HepG2 (cell line): ENCODE data around the gene HSPA1B. TPM values are rescaled to one million over a fixed set of nuclear protein-coding genes. Genes with fewer than 3 reads are reported as not detected.

ENCODE experiments used
- GATAD1 ChIP-seq: IDR thresholded peaks from 2 replicates; pipeline ENCODE4 v1.6.1; 2016; ENCODE audit warnings: missing genetic modification reagents, missing compliant biosample characterization
- MEIS1 ChIP-seq: sonication (generic); formaldehyde crosslinking; IDR thresholded peaks from 2 replicates; pipeline ENCODE4 v1.9.0; 2021; ENCODE audit warnings: mild to moderate bottlenecking, missing genetic modification reagents, moderate library complexity, borderline replicate concordance
- MXD4 ChIP-seq: IDR thresholded peaks from 2 replicates; pipeline ENCODE4 v1.6.1; 2016; ENCODE audit warnings: mild to moderate bottlenecking, missing biosample characterization, missing genetic modification reagents
- NCOA2 ChIP-seq: sonication (generic); formaldehyde crosslinking; IDR thresholded peaks from 2 replicates; pipeline ENCODE4 v1.8.0; 2022; ENCODE audit warnings: inconsistent platforms
- POLR2G ChIP-seq: fragments of 200-400 bp; formaldehyde crosslinking; IDR thresholded peaks from 2 replicates; pipeline ENCODE4 v1.6.1; 2018; ENCODE audit warnings: mild to moderate bottlenecking, low read depth, low read length, moderate library complexity
- RARA ChIP-seq: IDR thresholded peaks from 2 replicates; pipeline ENCODE4 v1.6.1; 2016; ENCODE audit warnings: missing genetic modification reagents, missing compliant biosample characterization
- SMARCC2 ChIP-seq: fragments of 450-650 bp; IDR thresholded peaks from 2 replicates; pipeline ENCODE4 v1.6.1; 2017; ENCODE audit warnings: antibody characterized with exemption, mild to moderate bottlenecking
- SSRP1 ChIP-seq: IDR thresholded peaks from 2 replicates; pipeline ENCODE4 v1.6.1; 2016; ENCODE audit warnings: control low read depth
- THYN1 ChIP-seq: sonication (generic); formaldehyde crosslinking; IDR thresholded peaks from 2 replicates; pipeline ENCODE4 v1.8.1; 2023; ENCODE audit warnings: low read depth, mild to moderate bottlenecking, moderate library complexity, missing genetic modification reagents, borderline replicate concordance
- ZBTB21 ChIP-seq: sonication (generic); formaldehyde crosslinking; IDR thresholded peaks from 2 replicates; pipeline ENCODE4 v1.4.0; 2020; ENCODE audit warnings: missing genetic modification reagents
- ZNF225 ChIP-seq: sonication (generic); formaldehyde crosslinking; IDR thresholded peaks from 2 replicates; pipeline ENCODE4 v1.4.0; 2020; ENCODE audit warnings: mild to moderate bottlenecking, missing genetic modification reagents
- ZNF30 ChIP-seq: sonication (generic); formaldehyde crosslinking; IDR thresholded peaks from 2 replicates; pipeline ENCODE4 v1.5.0; 2020; ENCODE audit warnings: mild to moderate bottlenecking, missing genetic modification reagents
- ZNF367 ChIP-seq: sonication (generic); formaldehyde crosslinking; IDR thresholded peaks from 2 replicates; pipeline ENCODE4 v1.4.0; 2020; ENCODE audit warnings: missing genetic modification reagents, borderline replicate concordance
- ZNF382 ChIP-seq: sonication (generic); formaldehyde crosslinking; IDR thresholded peaks from 2 replicates; pipeline ENCODE4 v1.5.0; 2020; ENCODE audit warnings: missing genetic modification reagents, mild to moderate bottlenecking, borderline replicate concordance
- ZNF451 ChIP-seq: sonication (generic); formaldehyde crosslinking; IDR thresholded peaks from 2 replicates; pipeline ENCODE4 v1.5.0; 2020; ENCODE audit warnings: mild to moderate bottlenecking, missing genetic modification reagents
- ZNF83 ChIP-seq: sonication (generic); formaldehyde crosslinking; IDR thresholded peaks from 2 replicates; pipeline ENCODE4 v1.4.0; 2020; ENCODE audit warnings: missing genetic modification reagents, mild to moderate bottlenecking, borderline replicate concordance
- polyA plus RNA-seq, 8 experiments: library from polyadenylated mRNA; depleted of rRNA in 3 of 8; stranded (reverse) in 7 of 8; unstranded in 1 of 8; fragments of >200 nt; fragmentation: Illumina TruSeq in 4 of 8; extraction: Trizol in 4 of 8; gene quantifications; 2 replicates each; pipeline versions ENCODE4 v1.2.1 to v1.2.3, GENCODE V29; 2011 to 2016; ENCODE audit warnings: low read depth in 4 of 8, missing spikeins in 1 of 8, mixed read lengths in 1 of 8; ENCODE audit not compliant: insufficient read depth in 1 of 8
- total RNA-seq, 5 experiments: library from RNA; depleted of rRNA; stranded (reverse); fragments of >200 nt; fragmentation: Illumina TruSeq; extraction: Trizol; gene quantifications; 2 replicates each; pipeline ENCODE4 v1.2.3, GENCODE V29; 2016; ENCODE audit warnings: low read depth in 1 of 5
- TF ChIP-seq, protein P1 (sequence below): sonication (generic); formaldehyde crosslinking; IDR thresholded peaks from 2 replicates; pipeline ENCODE4 v1.4.0; 2020; ENCODE audit warnings: mild to moderate bottlenecking, missing genetic modification reagents
- TF ChIP-seq, protein P2 (sequence below): sonication (generic); formaldehyde crosslinking; IDR thresholded peaks from 2 replicates; pipeline ENCODE4 v1.8.0; 2022; ENCODE audit warnings: mild to moderate bottlenecking, missing genetic modification reagents, moderate library complexity
- TF ChIP-seq, protein P3 (sequence below): sonication (generic); formaldehyde crosslinking; IDR thresholded peaks from 2 replicates; pipeline ENCODE4 v1.4.0; 2020; ENCODE audit warnings: mild to moderate bottlenecking, missing genetic modification reagents

HSPA1B gene
- total and polyA plus RNA-seq, 2 of the 13 experiments (the other 11 are each of a cell fraction or from before 2014, with no cell fraction given): 26.0 to 186 TPM

- TF ChIP-seq, protein P1, sequence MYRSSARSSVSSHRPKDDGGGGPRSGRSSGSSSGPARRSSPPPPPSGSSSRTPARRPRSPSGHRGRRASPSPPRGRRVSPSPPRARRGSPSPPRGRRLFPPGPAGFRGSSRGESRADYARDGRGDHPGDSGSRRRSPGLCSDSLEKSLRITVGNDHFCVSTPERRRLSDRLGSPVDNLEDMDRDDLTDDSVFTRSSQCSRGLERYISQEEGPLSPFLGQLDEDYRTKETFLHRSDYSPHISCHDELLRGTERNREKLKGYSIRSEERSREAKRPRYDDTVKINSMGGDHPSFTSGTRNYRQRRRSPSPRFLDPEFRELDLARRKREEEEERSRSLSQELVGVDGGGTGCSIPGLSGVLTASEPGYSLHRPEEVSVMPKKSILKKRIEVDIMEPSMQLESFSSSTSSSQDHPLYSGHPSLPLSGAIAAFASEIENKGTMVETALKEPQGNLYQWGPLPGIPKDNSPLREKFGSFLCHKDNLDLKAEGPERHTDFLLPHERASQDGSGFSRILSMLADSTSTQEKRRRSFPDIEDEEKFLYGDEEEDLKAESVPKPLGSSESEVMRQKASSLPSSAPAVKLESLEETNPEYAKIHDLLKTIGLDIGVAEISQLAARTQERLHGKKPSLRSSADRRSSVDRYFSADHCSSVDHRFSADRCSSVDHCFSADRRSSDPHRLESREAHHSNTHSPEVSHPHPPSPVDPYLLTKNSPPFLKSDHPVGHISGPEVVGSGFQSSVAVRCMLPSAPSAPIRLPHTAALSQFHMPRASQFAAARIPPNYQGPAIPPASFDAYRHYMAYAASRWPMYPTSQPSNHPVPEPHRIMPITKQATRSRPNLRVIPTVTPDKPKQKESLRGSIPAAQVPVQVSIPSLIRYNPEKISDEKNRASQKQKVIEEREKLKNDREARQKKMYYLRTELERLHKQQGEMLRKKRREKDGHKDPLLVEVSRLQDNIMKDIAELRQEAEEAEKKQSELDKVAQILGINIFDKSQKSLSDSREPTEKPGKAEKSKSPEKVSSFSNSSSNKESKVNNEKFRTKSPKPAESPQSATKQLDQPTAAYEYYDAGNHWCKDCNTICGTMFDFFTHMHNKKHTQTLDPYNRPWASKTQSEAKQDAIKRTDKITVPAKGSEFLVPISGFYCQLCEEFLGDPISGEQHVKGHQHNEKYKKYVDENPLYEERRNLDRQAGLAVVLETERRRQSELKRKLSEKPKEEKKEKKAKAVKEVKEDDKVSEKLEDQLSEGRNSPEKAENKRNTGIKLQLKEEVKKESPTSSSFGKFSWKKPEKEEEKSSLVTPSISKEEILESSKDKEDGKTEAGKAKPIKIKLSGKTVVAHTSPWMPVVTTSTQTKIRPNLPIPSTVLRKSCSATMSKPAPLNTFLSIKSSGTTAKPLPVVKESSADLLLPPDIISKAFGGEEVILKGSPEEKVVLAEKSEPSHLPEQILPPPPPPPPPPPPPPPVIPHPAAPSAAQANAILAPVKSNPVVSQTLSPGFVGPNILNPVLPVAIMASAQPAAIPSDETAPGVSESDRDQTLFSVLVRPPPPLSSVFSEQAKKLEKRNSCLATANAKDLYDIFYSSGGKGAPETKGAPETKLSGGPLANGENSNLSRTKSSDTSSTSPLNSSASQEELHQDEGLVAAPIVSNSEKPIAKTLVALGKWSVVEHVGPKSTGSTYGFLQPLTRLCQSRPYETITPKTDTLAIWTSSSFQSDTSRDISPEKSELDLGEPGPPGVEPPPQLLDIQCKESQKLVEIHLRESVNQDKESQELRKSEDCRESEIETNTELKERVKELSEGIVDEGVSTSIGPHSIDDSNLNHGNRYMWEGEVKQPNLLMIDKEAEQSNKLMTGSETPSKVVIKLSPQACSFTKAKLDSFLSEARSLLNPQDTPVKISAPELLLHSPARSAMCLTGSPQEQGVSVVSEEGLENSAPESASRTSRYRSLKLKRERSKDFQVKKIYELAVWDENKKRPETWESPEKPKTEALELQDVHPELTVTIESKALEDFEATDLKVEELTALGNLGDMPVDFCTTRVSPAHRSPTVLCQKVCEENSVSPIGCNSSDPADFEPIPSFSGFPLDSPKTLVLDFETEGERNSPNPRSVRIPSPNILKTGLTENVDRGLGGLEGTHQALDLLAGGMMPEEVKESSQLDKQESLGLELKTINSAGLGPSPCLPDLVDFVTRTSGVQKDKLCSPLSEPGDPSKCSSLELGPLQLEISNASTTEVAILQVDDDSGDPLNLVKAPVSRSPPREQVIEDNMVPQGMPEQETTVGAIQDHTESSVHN (CRISPR knock-in tag): no peak
- TF ChIP-seq ZNF83 (CRISPR knock-in tag): no peak; the same call in 1 of the 2 replicates
- no peak for TF ChIP-seq MXD4 (CRISPR knock-in tag)
- no peak for TF ChIP-seq MEIS1 (CRISPR knock-in tag)
- TF ChIP-seq ZNF451 (CRISPR knock-in tag): no peak
- TF ChIP-seq ZNF382 (CRISPR knock-in tag): no peak
- TF ChIP-seq, protein P2, sequence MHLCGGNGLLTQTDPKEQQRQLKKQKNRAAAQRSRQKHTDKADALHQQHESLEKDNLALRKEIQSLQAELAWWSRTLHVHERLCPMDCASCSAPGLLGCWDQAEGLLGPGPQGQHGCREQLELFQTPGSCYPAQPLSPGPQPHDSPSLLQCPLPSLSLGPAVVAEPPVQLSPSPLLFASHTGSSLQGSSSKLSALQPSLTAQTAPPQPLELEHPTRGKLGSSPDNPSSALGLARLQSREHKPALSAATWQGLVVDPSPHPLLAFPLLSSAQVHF (CRISPR knock-in tag): no peak
- 0 out of 2 replicates have a peak, but pooled peaks have one; percentile 9 for TF ChIP-seq SMARCC2
- TF ChIP-seq ZNF225 (CRISPR knock-in tag): no peak
- TF ChIP-seq ZBTB21: peak; percentile 66; the same call in 1 of the 2 replicates
- TF ChIP-seq GATAD1: no peak
- TF ChIP-seq, protein P3, sequence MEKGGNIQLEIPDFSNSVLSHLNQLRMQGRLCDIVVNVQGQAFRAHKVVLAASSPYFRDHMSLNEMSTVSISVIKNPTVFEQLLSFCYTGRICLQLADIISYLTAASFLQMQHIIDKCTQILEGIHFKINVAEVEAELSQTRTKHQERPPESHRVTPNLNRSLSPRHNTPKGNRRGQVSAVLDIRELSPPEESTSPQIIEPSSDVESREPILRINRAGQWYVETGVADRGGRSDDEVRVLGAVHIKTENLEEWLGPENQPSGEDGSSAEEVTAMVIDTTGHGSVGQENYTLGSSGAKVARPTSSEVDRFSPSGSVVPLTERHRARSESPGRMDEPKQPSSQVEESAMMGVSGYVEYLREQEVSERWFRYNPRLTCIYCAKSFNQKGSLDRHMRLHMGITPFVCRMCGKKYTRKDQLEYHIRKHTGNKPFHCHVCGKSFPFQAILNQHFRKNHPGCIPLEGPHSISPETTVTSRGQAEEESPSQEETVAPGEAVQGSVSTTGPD: no peak
- no peak for TF ChIP-seq SSRP1 (CRISPR knock-in tag)
- TF ChIP-seq NCOA2 (CRISPR knock-in tag): no peak
- TF ChIP-seq POLR2G: 0 out of 2 replicates have a peak, but pooled peaks have one; percentile 1
- no peak for TF ChIP-seq RARA (CRISPR knock-in tag)
- TF ChIP-seq THYN1 (CRISPR knock-in tag): no peak
- TF ChIP-seq ZNF367 (CRISPR knock-in tag): no peak
- TF ChIP-seq ZNF30 (CRISPR knock-in tag): no peak
Observed at GRCh38 chr6:31836474-31837368, 9.2 kb downstream of the HSPA1B start (continued).
